ENCODE data around the gene AHNAK. TPM values are rescaled to one million over a fixed set of nuclear protein-coding genes. Genes with fewer than 3 reads are reported as not detected.

AHNAK gene
- total RNA-seq, 1 donor from 2014 or later = 296 TPM

GRCh38 chr11:62497132-62497801 is 49.3 kb downstream of the AHNAK start:
- TF ChIP-seq CTCF (conservative IDR thresholded peaks at IDR 0.05; ENCODE audit: low read depth, low read length) = peak; percentile 62
- peak; percentile 26 for DNase-seq (ENCODE audit: low read depth)
- H3K4me3 ChIP-seq (ENCODE audit: low read depth, low read length) = no peak overlapping the region

GRCh38 chr11:62496676-62497075 is 49.9 kb downstream of the AHNAK start:
- H3K4me3 ChIP-seq (ENCODE audit: low read depth, low read length) = no peak overlapping the region
- no peak for TF ChIP-seq CTCF (conservative IDR thresholded peaks at IDR 0.05; ENCODE audit: low read depth, low read length)

GRCh38 chr11:62494246-62494645 is 52.4 kb downstream of the AHNAK start:
- no peak overlapping the region for H3K4me3 ChIP-seq (ENCODE audit: low read depth, low read length)
- no peak for DNase-seq (ENCODE audit: low read depth)
- TF ChIP-seq CTCF (conservative IDR thresholded peaks at IDR 0.05; ENCODE audit: low read depth, low read length) = no peak

More at GRCh38 chr11:62496676-62497075, 49.9 kb downstream of the AHNAK start:
- no peak for DNase-seq (ENCODE audit: low read depth)

- no peak for DNase-seq (ENCODE audit: low read depth)
- no peak for TF ChIP-seq CTCF (conservative IDR thresholded peaks at IDR 0.05; ENCODE audit: low read depth, low read length)
- H3K4me3 ChIP-seq (ENCODE audit: low read depth, low read length) = no peak overlapping the region
Observed at GRCh38 chr11:62493801-62494200, 52.8 kb downstream of the AHNAK start.

GRCh38 chr11:62492586-62492985 is 54.0 kb downstream of the AHNAK start:
- no peak for TF ChIP-seq CTCF (conservative IDR thresholded peaks at IDR 0.05; ENCODE audit: low read depth, low read length)
- no peak overlapping the region for H3K4me3 ChIP-seq (ENCODE audit: low read depth, low read length)
- no peak for DNase-seq (ENCODE audit: low read depth)

GRCh38 chr11:62491571-62492329 is 54.9 kb downstream of the AHNAK start:
- no peak for TF ChIP-seq CTCF (conservative IDR thresholded peaks at IDR 0.05; ENCODE audit: low read depth, low read length)
- DNase-seq (ENCODE audit: low read depth) = no peak
- no peak overlapping the region for H3K4me3 ChIP-seq (ENCODE audit: low read depth, low read length)
